ENCODE data around the gene ZMYND12. TPM values are rescaled to one million over a fixed set of nuclear protein-coding genes. Genes with fewer than 3 reads are reported as not detected.

The ZMYND12 gene
- total and polyA plus RNA-seq, 2 of the 4 experiments (the other 2 are of a cell fraction) = under 0.01 to 0.03 TPM

- no peak overlapping the region for H3K4me2 ChIP-seq (ENCODE audit: low read depth, low read length)
These were observed 26.9 kb upstream of the ZMYND12 start for GRCh38 chr1:42482635-42483153.

More at GRCh38 chr1:42482635-42483153, 26.9 kb upstream of the ZMYND12 start:
- Histone ChIP-seq H3K79me1 (ENCODE audit: low read depth in 1 of 2, low read length in 2 of 2) (no peaks in the 10 kb centered on the region), H3K23ac (ENCODE audit: low read depth, low read length) (no peak overlapping the region), H3K4me3 (ENCODE audit: insufficient read depth, low read depth, low read length) (no peak overlapping the region), H3K9ac (ENCODE audit: low read depth, low read length) (no peak overlapping the region), H2BK15ac (ENCODE audit: low read depth, low read length) (no peak overlapping the region), H2AK9ac (replicated peaks; ENCODE audit: low read depth, low read length, poor library complexity) (no peak overlapping the region), H3K4ac (ENCODE audit: low read depth, low read length) (no peak overlapping the region), H2BK5ac (ENCODE audit: low read depth, low read length, poor library complexity, severe bottlenecking) (no peak overlapping the region), H3K18ac (ENCODE audit: low read depth, low read length) (no peak overlapping the region), H4K8ac (ENCODE audit: low read depth in 2 of 2, low read length in 2 of 2) (no peak overlapping the region), H3K14ac (replicated peaks; ENCODE audit: low read depth, low read length) (no peak overlapping the region), H3K36me3 (ENCODE audit: control insufficient read depth, insufficient read depth, low read length) (no peaks in the 10 kb centered on the region), H3K27ac (ENCODE audit: insufficient read depth, low read length) (no peak overlapping the region), H3K9me3 (ENCODE audit: control insufficient read depth, insufficient read depth, low read length) (no peaks in the 10 kb centered on the region), H3K27me3 (ENCODE audit: control insufficient read depth, insufficient read depth, low read length) (no peaks in the 10 kb centered on the region; the same call in 1 of the 2 replicates), H4K91ac (ENCODE audit: insufficient read depth, low read depth, low read length) (no peak overlapping the region), H2AFZ (replicated peaks; ENCODE audit: low read length, poor library complexity) (no peak overlapping the region), H3K4me1 (ENCODE audit: control insufficient read depth, insufficient read depth, low read length) (no peaks in the 10 kb centered on the region), H4K5ac (ENCODE audit: low read depth, low read length) (no peak overlapping the region), H2BK20ac (ENCODE audit: low read depth, low read length) (no peak overlapping the region), H2AK5ac (ENCODE audit: low read depth, low read length) (no peak overlapping the region), H3K56ac (ENCODE audit: extremely low read depth, insufficient read depth, low read length) (no peak overlapping the region), H4K20me1 (ENCODE audit: insufficient read depth, low read length) (no peaks in the 10 kb centered on the region), H2BK120ac (ENCODE audit: low read depth, low read length) (no peak overlapping the region), H3K9me1 (ENCODE audit: insufficient read depth, low read length) (no peaks in the 10 kb centered on the region)
- DNase-seq (no peak), ATAC-seq (ENCODE audit: low read depth) (no peak)
- TF ChIP-seq RFX5 (IDR thresholded peaks at IDR 0.05; ENCODE audit: low read depth, low read length) = no peak
- TF ChIP-seq POLR2A (IDR thresholded peaks at IDR 0.05; ENCODE audit: low read depth, low read length) = no peak
- TF ChIP-seq CTCF (conservative IDR thresholded peaks at IDR 0.05; ENCODE audit: low read depth, low read length) = no peak
- no peak for TF ChIP-seq MAZ (IDR thresholded peaks at IDR 0.05; ENCODE audit: borderline replicate concordance, low read depth, low read length)
- no peak for TF ChIP-seq CHD1 (IDR thresholded peaks at IDR 0.05; ENCODE audit: low read depth, low read length)
- no peak for TF ChIP-seq BHLHE40 (IDR thresholded peaks at IDR 0.05; ENCODE audit: low read depth, low read length)
- ChIA-PET CTCF (no interaction called here), POLR2A (ENCODE audit: unreplicated experiment) (no interaction called here)
- in situ Hi-C loops (cut with MboI; ENCODE audit: low sequenced_read_pairs) (no loop called here), intact Hi-C loops (cut with micrococcal nuclease) (no loop called here), dilution Hi-C loops (cut with HindIII; ENCODE audit: low sequenced_read_pairs, unreplicated experiment) (no loop called here)
- no CpG with 5 or more reads among the region's 2 CpGs for WGBS, 2 experiments (ENCODE audit: extremely low coverage in 2 of 2, insufficient read length in 1 of 2)
- no TSS peak for BruUV-seq (replicated peaks)

Measured in IMR-90 (cell line).